ENCODE data around the gene IL1RAP. TPM values are rescaled to one million over a fixed set of nuclear protein-coding genes. Genes with fewer than 3 reads are reported as not detected.
"Not testable (repeated sequence)": the region's sequence is repeated elsewhere in the genome, so short reads cannot be mapped to it uniquely, and the experiment has no call there.

Gene IL1RAP
- total RNA-seq, result 10 to 100 TPM; 11.0 to 13.7 TPM

- peak within 1 kb of the TSS; percentile 77 for H3K4me3 Mint-ChIP-seq
- H3K9me3 Mint-ChIP-seq, result peaks cover 2% of the 10 kb centered on the region
- no peaks in the 10 kb centered on the region for H3K27me3 Mint-ChIP-seq (ENCODE audit: low read depth)
- peak; percentile 87 for DNase-seq
- peaks cover 30% of the 10 kb centered on the region for H3K4me1 Mint-ChIP-seq (ENCODE audit: low read depth)
- peak within 1 kb of the TSS; percentile 76 for H3K27ac Mint-ChIP-seq
- CTCF ChIA-PET, result interaction anchor here (0.7 to 1.5 kb wide), 8 partner anchors 9 to 537 kb away, joined by 3 to 5 read pairs (median 3); no protein-coding TSS in a partner anchor
- intact Hi-C loops (cut with micrococcal nuclease), result loop anchor here (1.0 to 10.0 kb wide), 9 partner anchors 22 to 1209 kb away; no protein-coding TSS in a partner anchor
- H3K36me3 Mint-ChIP-seq (ENCODE audit: low read depth), result peaks cover 4% of the 10 kb centered on the region
Measured at GRCh38 chr3:190513409-190514370, at the start of gene IL1RAP. Gene IL1RAP (plus strand): TSS chr3:190514085. CDS start chr3:190564290, 50,205 bp downstream.

GRCh38 chr3:190467922-190468321, 46.0 kb upstream of the IL1RAP start:
- H3K27me3 Mint-ChIP-seq (ENCODE audit: low read depth), result peaks cover 6% of the 10 kb centered on the region
- H3K27ac Mint-ChIP-seq, result no peak overlapping the region
- H3K4me3 Mint-ChIP-seq, result no peak overlapping the region
- no peaks in the 10 kb centered on the region for H3K4me1 Mint-ChIP-seq (ENCODE audit: low read depth)
- intact Hi-C loops (cut with micrococcal nuclease), result no loop called here
- no peak for DNase-seq
- peaks cover 6% of the 10 kb centered on the region for H3K9me3 Mint-ChIP-seq
- CTCF ChIA-PET, result no interaction called here
- H3K36me3 Mint-ChIP-seq (ENCODE audit: low read depth), result peaks cover 6% of the 10 kb centered on the region

- H3K9me3 Mint-ChIP-seq; H3K27ac Mint-ChIP-seq; CTCF ChIA-PET; H3K4me3 Mint-ChIP-seq; DNase-seq; H3K36me3 Mint-ChIP-seq (ENCODE audit: low read depth); H3K4me1 Mint-ChIP-seq (ENCODE audit: low read depth); H3K27me3 Mint-ChIP-seq (ENCODE audit: low read depth); intact Hi-C loops (cut with micrococcal nuclease): not testable (repeated sequence)
Measured at GRCh38 chr3:190473261-190473660, 40.6 kb upstream of the IL1RAP start.

- Mint-ChIP-seq H3K36me3 (ENCODE audit: low read depth) (no peaks in the 10 kb centered on the region), H3K9me3 (no peaks in the 10 kb centered on the region), H3K4me3 (no peak overlapping the region), H3K27me3 (ENCODE audit: low read depth) (peaks cover 12% of the 10 kb centered on the region), H3K4me1 (ENCODE audit: low read depth) (no peaks in the 10 kb centered on the region), H3K27ac (no peak overlapping the region)
- intact Hi-C loops (cut with micrococcal nuclease), result no loop called here
- CTCF ChIA-PET, result no interaction called here
- DNase-seq, result no peak
Measured at GRCh38 chr3:190481779-190482178, 32.1 kb upstream of the IL1RAP start.

GRCh38 chr3:190485830-190486532, 27.9 kb upstream of the IL1RAP start:
- no peak for DNase-seq
- Mint-ChIP-seq H3K27ac (no peak overlapping the region), H3K36me3 (ENCODE audit: low read depth) (no peaks in the 10 kb centered on the region), H3K27me3 (ENCODE audit: low read depth) (peaks cover 39% of the 10 kb centered on the region), H3K4me1 (ENCODE audit: low read depth) (no peaks in the 10 kb centered on the region), H3K4me3 (no peak overlapping the region), H3K9me3 (no peaks in the 10 kb centered on the region)
- CTCF ChIA-PET, result no interaction called here
- intact Hi-C loops (cut with micrococcal nuclease), result no loop called here

GRCh38 chr3:190486533-190486864, 27.4 kb upstream of the IL1RAP start:
- intact Hi-C loops (cut with micrococcal nuclease), result no loop called here
- H3K4me1 Mint-ChIP-seq (ENCODE audit: low read depth), result peaks cover 4% of the 10 kb centered on the region
- peaks cover 42% of the 10 kb centered on the region for H3K27me3 Mint-ChIP-seq (ENCODE audit: low read depth)

GRCh38 chr3:190486908-190487607, 26.8 kb upstream of the IL1RAP start:
- H3K27me3 Mint-ChIP-seq (ENCODE audit: low read depth), result peaks cover 42% of the 10 kb centered on the region
- H3K27ac Mint-ChIP-seq, result no peak overlapping the region
- H3K9me3 Mint-ChIP-seq, result no peaks in the 10 kb centered on the region
- intact Hi-C loops (cut with micrococcal nuclease), result no loop called here
- CTCF ChIA-PET, result no interaction called here
- DNase-seq, result no peak
- no peak overlapping the region for H3K4me3 Mint-ChIP-seq
- H3K4me1 Mint-ChIP-seq (ENCODE audit: low read depth), result peaks cover 10% of the 10 kb centered on the region
- no peaks in the 10 kb centered on the region for H3K36me3 Mint-ChIP-seq (ENCODE audit: low read depth)

More at GRCh38 chr3:190486533-190486864, 27.4 kb upstream of the IL1RAP start:
- CTCF ChIA-PET, result no interaction called here
- Mint-ChIP-seq H3K9me3 (no peaks in the 10 kb centered on the region), H3K36me3 (ENCODE audit: low read depth) (no peaks in the 10 kb centered on the region), H3K4me3 (no peak overlapping the region), H3K27ac (no peak overlapping the region)
- no peak for DNase-seq

- CTCF ChIA-PET, result interaction anchor here (1.3 kb wide), 1 partner anchor 23 kb away, joined by 3 read pairs; no protein-coding TSS in a partner anchor
- DNase-seq, result peak; percentile 30
- H3K27ac Mint-ChIP-seq, result no peak overlapping the region
- peaks cover 24% of the 10 kb centered on the region for H3K4me1 Mint-ChIP-seq (ENCODE audit: low read depth)
- no peaks in the 10 kb centered on the region for H3K9me3 Mint-ChIP-seq
- no peak overlapping the region for H3K4me3 Mint-ChIP-seq
- intact Hi-C loops (cut with micrococcal nuclease), result loop anchor here (1.0 to 5.0 kb wide), 8 partner anchors 22 to 649 kb away; partner anchors contain the start of gene CLDN1
- no peaks in the 10 kb centered on the region for H3K36me3 Mint-ChIP-seq (ENCODE audit: low read depth)
- H3K27me3 Mint-ChIP-seq (ENCODE audit: low read depth), result peaks cover 46% of the 10 kb centered on the region
Measured at GRCh38 chr3:190491533-190492054, 22.3 kb upstream of the IL1RAP start.

- H3K36me3 Mint-ChIP-seq (ENCODE audit: low read depth), result no peaks in the 10 kb centered on the region
- intact Hi-C loops (cut with micrococcal nuclease), result loop anchor here (5.0 kb wide), 2 partner anchors 170 to 650 kb away; partner anchors contain the start of gene CLDN1
Measured at GRCh38 chr3:190492129-190492528, 21.8 kb upstream of the IL1RAP start.

GRCh38 chr3:190492966-190493365, 20.9 kb upstream of the IL1RAP start:
- no peak overlapping the region for H3K27ac Mint-ChIP-seq
- H3K27me3 Mint-ChIP-seq (ENCODE audit: low read depth), result peaks cover 42% of the 10 kb centered on the region
- H3K9me3 Mint-ChIP-seq, result no peaks in the 10 kb centered on the region
- intact Hi-C loops (cut with micrococcal nuclease), result loop anchor here (5.0 kb wide), 2 partner anchors 171 to 651 kb away; partner anchors contain the start of gene CLDN1
- DNase-seq, result no peak
- H3K4me3 Mint-ChIP-seq, result no peak overlapping the region
- CTCF ChIA-PET, result interaction anchor here (0.5 kb wide), 1 partner anchor 9 kb away, joined by 3 read pairs; no protein-coding TSS in a partner anchor
- peaks cover 24% of the 10 kb centered on the region for H3K4me1 Mint-ChIP-seq (ENCODE audit: low read depth)
- H3K36me3 Mint-ChIP-seq (ENCODE audit: low read depth), result no peaks in the 10 kb centered on the region

More at GRCh38 chr3:190492129-190492528, 21.8 kb upstream of the IL1RAP start:
- DNase-seq, result no peak
- Mint-ChIP-seq H3K27ac (no peak overlapping the region), H3K4me3 (no peak overlapping the region), H3K4me1 (ENCODE audit: low read depth) (peaks cover 24% of the 10 kb centered on the region), H3K27me3 (ENCODE audit: low read depth) (peaks cover 46% of the 10 kb centered on the region), H3K9me3 (no peaks in the 10 kb centered on the region)
- CTCF ChIA-PET, result interaction anchor here (1.3 kb wide), 1 partner anchor 23 kb away, joined by 3 read pairs; no protein-coding TSS in a partner anchor

- intact Hi-C loops (cut with micrococcal nuclease), result loop anchor here (5.0 kb wide), 2 partner anchors 173 to 653 kb away; partner anchors contain the start of gene CLDN1
- Mint-ChIP-seq H3K4me3 (no peak overlapping the region), H3K27ac (no peak overlapping the region), H3K27me3 (ENCODE audit: low read depth) (peaks cover 36% of the 10 kb centered on the region), H3K9me3 (no peaks in the 10 kb centered on the region), H3K36me3 (ENCODE audit: low read depth) (no peaks in the 10 kb centered on the region), H3K4me1 (ENCODE audit: low read depth) (peaks cover 24% of the 10 kb centered on the region)
- CTCF ChIA-PET, result no interaction called here
- DNase-seq, result no peak
Measured at GRCh38 chr3:190494907-190495306, 19.0 kb upstream of the IL1RAP start.

Measured in activated naive CD4-positive, alpha-beta T cell treated with anti-CD3 and anti-CD28 coated beads for 36 hours (primary cell).